Brain pericyte (primary cell): ENCODE measurements around the gene POU2F2.

Source experiments
- DNase-seq: peaks from one replicate; pipeline ENCODE4 v3.0.0-alpha.2; 2012; ENCODE audit warnings: low read depth, low spot score

POU2F2 gene

GRCh38 chr19:42132030-42132628 lies at the start of gene POU2F2:
TSS of gene POU2F2 (minus strand) at chr19:42132446. CDS start at chr19:42132411, 35 bp downstream.
- no peak for DNase-seq

DNA sequence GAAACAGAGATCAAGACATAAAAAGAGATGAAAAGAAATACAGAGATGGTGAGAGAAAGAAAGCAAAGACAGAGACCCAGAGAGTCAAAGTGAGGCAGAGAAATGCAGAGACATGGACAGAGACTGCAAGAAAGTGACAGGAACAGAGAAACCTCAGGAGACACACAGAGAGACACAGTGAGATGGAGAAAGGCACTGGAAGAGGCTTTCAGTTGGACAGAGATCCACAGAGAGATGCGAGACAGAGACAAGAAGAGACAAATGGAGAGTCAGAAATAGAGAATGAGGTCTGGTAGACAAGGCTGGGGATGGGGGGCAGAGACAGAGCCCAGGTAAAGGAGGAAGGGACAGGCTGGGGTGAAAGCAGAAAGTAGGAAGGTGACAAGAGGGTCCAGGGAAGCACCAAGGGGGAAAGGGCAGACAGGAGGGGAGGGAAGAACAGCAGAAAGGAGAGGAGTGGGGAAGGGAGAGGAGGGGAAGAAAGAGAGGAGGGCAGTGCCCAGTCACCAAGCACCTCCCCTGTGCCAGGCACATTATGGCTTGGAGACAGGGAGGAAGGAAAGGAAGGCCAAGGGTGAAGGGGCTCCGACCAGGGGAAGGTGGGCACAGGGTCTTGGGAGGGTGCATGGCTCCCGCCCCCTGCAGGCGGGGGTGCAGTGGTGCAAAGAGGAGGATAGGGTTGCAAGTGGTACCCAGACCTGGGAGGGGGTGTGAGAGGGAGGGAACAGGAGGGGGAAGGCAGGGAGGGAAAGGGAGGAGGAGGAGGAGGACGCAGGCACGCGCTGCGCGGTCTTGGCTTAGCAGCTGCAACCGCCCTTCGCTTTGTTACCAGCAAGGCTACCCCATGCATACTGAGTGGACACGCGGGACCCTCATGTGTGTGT lies 46.8 kb upstream of the POU2F2 start:
- no peak for DNase-seq

- DNase-seq = no peak
Measured at GRCh38 chr19:42177686-42178019, 45.4 kb upstream of the POU2F2 start.

- DNase-seq = no peak
Measured at GRCh38 chr19:42176990-42177685, 44.9 kb upstream of the POU2F2 start.

GRCh38 chr19:42176649-42176989 lies 44.4 kb upstream of the POU2F2 start:
- DNase-seq = no peak

DNA sequence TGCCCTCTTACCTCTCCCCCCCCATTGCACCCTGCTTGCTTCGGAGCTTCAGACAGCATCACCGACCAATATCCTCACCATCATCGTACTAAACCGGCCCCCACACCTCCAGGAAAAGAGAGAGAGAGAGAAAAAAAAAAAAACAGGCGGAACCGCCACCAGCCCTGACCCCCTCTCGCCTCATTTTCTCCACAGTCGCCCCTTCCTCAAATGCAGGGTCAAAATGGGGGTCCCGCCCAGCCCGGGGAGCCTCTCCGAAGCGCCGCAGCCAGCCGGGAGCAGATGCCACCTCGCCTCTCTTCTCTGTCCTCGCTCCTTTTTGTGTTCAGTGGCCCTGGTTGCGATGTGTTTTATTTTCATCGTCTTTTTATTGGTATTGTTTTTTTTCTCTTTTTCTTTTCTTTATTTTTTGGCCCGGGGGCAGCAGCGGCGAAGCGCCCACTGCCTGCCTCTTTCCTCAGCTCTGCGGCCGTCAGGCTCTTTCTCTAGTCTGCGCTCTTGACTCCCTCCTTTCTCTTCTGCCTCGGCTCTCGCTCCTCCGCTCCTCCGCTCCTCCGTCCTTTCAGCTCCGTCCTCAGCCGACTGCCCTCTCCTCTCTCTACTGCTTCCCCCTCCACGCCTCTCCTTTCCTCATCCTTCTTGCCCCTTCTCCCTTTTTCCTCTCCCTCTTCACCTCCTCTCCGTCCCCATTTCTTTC lies 43.9 kb upstream of the POU2F2 start:
- no peak for DNase-seq

- DNase-seq = no peak
Measured at GRCh38 chr19:42174958-42175734, 42.9 kb upstream of the POU2F2 start.

GRCh38 chr19:42174188-42174587 lies 41.9 kb upstream of the POU2F2 start:
- DNase-seq = no peak

- no peak for DNase-seq
Measured at GRCh38 chr19:42173695-42174094, 41.4 kb upstream of the POU2F2 start.

DNA sequence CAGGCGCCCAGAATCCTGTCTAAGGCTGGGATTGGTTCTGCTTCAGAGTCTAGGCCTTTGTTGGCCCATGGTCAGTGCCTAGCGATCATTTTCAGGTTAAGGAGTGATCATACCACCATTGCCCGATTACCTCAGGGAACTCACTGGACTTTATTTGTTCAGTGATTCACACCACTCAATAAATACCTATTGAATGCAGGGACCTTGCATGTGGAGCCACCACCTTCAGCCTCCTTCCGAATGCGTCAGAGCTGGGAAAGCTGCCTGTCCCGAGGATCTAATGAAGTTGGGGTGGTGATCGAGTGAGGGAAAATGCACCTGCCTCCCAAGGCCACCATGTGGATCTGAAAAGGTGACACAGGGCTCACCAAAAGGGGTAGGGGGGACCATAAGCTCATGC lies 40.0 kb upstream of the POU2F2 start:
- no peak for DNase-seq

DNA sequence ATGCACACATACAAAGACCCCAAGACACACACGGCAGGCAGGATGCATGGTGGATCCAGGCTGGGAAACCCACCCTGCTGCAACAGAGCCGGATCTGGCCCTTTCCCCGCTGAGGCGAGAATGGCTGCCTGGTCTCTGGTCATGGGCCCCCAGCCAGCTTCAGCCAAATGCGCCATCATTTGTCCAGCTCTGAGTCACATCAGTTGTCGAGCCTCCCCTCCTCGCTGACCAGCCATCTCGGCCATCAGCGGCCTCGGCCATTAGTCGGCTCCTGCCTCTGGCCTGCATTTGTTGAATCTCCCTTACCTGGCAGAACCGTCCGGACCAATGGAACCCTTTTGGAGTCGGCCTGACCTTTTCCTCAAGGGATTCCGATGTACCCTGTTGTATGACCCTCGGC lies 38.5 kb upstream of the POU2F2 start:
- DNase-seq = no peak

DNA sequence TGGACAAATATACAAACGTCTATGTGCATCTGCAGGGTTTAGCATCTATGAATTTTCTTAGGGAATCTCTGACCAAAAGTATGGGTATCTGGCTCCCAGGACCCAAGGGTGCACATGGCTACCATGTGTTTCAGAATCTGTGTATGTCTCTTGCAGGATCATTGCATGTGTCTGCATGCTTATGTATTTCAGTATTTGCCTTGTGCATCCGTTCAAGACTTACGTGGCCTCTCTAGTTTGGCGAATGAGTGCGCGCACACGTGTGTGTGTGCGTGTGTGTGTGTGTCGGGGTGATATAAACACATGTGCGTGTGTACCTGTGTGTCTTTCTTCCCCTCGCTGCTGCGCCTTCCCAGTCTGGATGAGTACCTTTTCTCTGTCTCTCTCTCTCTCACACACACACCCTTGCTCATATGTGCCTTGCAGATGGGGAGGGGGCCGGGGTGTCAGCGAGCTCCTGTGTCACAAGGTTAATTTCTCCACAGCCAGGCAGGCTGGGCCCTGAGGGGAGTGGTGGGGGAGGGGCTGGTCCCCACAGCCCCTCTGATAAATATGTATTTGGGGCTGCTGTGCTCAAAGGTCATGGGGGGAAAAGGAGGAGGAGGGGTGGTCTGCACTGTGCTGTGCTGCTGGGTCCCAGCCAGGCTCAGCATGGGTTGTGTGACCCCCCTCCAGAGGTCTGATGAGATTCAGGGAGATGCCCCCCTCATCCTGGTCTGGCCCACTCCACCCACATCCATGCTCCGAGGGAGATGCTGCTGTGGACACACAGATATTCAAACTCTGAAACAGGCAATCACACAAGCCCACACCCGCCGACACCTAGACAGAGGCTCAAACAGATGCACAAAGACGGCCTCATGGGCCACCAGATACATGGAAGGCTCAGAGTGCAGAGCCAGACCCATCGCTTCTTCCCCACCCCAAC lies 37.5 kb upstream of the POU2F2 start:
- no peak for DNase-seq

DNA sequence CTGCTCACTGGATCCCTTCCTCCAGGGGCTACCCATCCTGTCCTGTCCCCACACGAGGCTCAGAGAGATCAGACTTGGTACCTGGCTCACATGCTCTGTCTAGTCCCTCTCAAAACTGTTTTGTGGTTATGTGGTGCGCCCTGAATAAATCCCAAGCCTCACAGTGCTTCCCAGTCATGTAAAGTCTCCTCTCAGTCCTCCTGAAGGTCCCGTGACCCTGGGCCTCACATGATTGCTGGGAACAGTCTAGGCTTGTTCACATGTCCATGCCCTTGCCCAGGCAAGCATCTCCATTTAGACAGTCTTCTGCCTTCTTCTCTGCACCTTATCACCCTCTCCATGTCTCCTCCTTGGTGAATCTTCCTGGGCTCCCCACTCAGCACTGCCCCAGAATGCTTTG lies 36.0 kb upstream of the POU2F2 start:
- DNase-seq = no peak

DNA sequence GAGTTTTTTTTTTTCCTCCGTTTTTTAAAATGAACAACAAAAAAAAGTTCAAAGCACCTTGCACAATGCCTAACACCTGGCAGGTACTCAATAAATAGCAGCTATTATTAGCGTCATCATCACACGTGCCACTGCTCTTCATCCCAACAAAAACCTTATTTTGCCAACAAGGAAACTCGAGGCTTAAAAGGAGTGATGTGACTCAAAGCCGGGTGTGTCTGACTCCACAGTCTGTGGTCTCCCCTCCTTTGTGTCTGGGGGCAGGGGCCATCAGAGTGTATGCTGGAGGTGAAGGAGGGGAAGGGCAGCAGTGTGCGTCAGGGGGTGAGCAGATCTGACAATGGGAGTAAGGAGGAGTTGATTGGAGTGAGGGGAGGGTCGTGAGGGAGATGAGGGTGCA lies 34.1 kb upstream of the POU2F2 start:
- DNase-seq = no peak

- no peak for DNase-seq
Measured at GRCh38 chr19:42165146-42165545, 32.9 kb upstream of the POU2F2 start.

GRCh38 chr19:42161616-42162263 lies 29.5 kb upstream of the POU2F2 start:
- DNase-seq = no peak

GRCh38 chr19:42159942-42160341 lies 27.7 kb upstream of the POU2F2 start:
- DNase-seq = no peak

- DNase-seq = no peak
Measured at GRCh38 chr19:42158926-42159325, 26.7 kb upstream of the POU2F2 start.

DNA sequence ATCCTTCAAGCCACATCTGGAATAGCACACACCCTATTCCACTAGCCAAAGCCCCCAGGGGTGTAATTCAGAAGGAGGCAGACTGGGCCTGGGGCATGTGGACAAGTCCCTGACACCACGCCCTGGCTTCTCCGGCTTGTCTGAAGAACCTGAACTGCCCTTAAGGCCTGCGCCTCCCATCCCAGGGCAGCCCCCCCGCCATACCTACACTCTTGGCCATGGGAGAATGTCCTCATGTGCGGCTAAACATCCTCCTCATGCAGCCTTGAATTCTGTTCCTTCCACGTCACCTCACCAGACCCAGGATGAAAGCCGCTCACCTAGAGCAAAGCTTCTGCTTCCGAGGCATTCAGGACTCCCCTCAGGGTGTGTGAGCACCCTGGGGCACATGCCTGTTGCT lies 24.3 kb upstream of the POU2F2 start:
- no peak for DNase-seq

DNA sequence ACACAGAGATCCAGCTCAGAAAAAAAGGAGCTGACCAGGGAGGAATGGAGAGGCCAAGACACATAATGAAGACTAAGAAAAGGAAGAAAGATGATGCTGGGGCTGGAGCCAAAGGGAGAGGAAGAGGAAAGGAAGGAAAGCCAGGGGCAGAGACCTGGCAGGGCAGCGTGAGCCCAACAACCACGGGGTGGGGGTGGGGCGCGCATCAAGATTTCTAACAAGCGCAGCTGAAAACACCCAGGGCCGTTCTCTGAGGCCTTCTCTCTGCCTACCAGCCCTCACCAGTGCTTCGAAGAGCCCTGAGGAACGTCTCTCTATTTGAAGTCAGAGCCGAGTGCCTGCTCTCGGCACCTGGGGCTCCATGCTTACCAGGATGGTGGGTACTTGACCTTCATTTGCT lies 23.6 kb upstream of the POU2F2 start:
- no peak for DNase-seq
